Gastroesophageal sphincter (tissue), 3 donors: Measurements from ENCODE around the gene NFIX.

Source experiments
- CTCF ChIP-seq, 4 experiments: fragments of 200-600 bp in 2 of 4; fragments of 450-650 bp in 2 of 4; sonication (generic) in 1 of 4; IDR thresholded peaks; one replicate each; pipeline ENCODE4 v1.5.1; 2017 to 2019; ENCODE audit warnings: antibody characterized with exemption in 4 of 4, mild to moderate bottlenecking in 2 of 4, moderate library complexity in 2 of 4
- EP300 ChIP-seq: sonication (generic); formaldehyde crosslinking; IDR thresholded peaks from one replicate; pipeline ENCODE4 v1.6.1; 2017; ENCODE audit warnings: antibody characterized with exemption, mild to moderate bottlenecking

GRCh38 chr19:12946731-12947496 is 48.4 kb upstream of the NFIX start:
- TF ChIP-seq CTCF (IDR thresholded peaks at IDR 0.05) (no peak), EP300 (no peak)
